HG03060 (cell line): Measurements from ENCODE around the gene SPDYE3.

ENCODE experiments used
- ATAC-seq: cut with Tn5 transposase; IDR thresholded peaks from one replicate; pipeline ENCODE4 v1.9.1; 2021; ENCODE audit warnings: low read depth, moderate number of reproducible peaks; ENCODE audit not compliant: unreplicated experiment

SPDYE3 gene

DNA sequence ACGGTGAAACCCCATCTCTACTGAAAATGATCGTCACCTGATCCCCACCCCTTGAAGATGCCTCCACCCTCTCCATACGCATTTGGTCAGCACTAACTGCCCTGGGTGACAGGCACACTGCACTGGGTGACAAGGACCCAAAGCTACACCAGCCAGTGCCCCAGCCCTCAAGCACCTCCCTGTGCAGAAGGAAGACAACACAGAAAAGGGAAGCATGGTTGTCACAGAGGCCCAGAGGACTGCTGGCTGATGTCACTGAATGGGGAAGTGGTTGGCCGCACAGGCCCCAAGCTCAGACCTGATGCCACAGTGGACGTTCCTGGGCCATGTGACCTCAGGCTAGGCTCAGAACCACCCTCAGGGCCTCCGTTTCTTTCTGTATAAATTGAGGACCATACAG, 61.6 kb downstream of the SPDYE3 start:
- ATAC-seq, result peak; percentile 68

GRCh38 chr7:100370303-100370702, 62.8 kb downstream of the SPDYE3 start:
- no peak for ATAC-seq

DNA sequence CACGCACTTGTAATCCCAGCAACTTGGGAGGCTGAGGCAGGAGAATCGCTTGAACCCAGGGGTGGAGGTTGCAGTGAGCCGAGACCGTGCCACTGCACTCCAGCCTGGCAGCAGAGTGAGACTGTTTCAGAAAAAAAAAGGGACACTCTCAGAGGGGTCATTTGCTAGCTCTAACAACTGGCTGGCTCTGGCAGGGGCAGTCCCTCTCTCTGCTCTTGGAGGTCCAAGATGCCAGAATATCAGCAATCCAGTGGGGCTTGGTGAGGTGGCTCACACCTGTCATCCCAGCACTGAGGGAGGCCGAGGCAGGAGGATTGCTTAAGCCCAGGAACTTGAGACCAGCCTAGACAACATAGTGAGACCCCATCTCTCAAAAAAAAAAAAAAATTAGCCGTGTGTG, 63.2 kb downstream of the SPDYE3 start:
- ATAC-seq, result no peak

DNA sequence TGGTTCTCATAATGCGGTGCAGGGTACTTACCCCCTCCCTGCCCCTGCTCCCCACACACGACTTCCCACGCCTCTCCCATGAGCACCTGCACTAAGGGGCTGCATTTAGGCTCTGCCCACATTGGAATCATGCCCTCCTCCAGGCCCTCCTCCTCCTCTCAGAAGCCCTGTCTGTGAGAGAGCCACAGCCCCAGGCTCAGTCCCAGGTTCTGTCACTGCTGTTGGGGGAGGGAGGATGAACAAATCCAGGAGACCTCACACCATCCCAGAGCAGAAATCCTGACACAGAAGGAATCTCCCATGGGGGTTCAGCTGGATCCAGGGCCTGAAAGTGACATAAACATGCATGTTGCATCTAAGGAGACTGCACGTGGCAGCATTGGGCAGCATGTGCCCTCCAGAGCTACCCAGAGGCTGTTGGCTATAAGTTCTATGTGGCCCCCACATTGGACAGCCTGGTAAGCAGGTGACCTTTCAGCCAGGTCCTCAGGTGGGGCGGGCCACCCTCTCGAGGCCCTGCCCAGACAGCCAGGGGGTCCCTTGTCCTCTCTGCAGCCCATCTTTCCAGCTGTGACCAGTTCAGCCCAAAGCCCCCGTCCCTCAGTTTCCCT, 64.2 kb downstream of the SPDYE3 start:
- no peak for ATAC-seq
